Activated CD4-positive, alpha-beta memory T cell treated with anti-CD3 and anti-CD28 coated beads for 36 hours (primary cell): ENCODE data around the gene HDAC5. TPM values are rescaled to one million over a fixed set of nuclear protein-coding genes. Genes with fewer than 3 reads are reported as not detected.
"Not testable (repeated sequence)": the region's sequence is repeated elsewhere in the genome, so short reads cannot be mapped to it uniquely, and the experiment has no call there.

Source experiments
- CTCF ChIA-PET: fragments of 350-600 bp; sonication (Branson Sonifier 250); formaldehyde crosslinking; loops from one replicate; lab custom pipeline; 2021; ENCODE audit warnings: antibody characterized with exemption, inconsistent platforms; lab: Charles Lee
- POLR2A ChIA-PET: fragments of 350-600 bp; sonication (Branson Sonifier 250); formaldehyde crosslinking; loops from one replicate; lab custom pipeline; 2021; ENCODE audit warnings: antibody characterized with exemption; lab: Charles Lee
- DNase-seq: peaks from one replicate; pipeline ENCODE4 v3.0.0-alpha.2; 2020
- H3K27ac Mint-ChIP-seq: one replicate; pipeline ENCODE4 v1.8.0; 2021; ENCODE audit warnings: mixed read lengths
- H3K27me3 Mint-ChIP-seq: one replicate; pipeline ENCODE4 v1.8.0; 2021; ENCODE audit warnings: mixed read lengths
- H3K36me3 Mint-ChIP-seq: one replicate; pipeline ENCODE4 v1.8.0; 2021; ENCODE audit warnings: mixed read lengths
- H3K4me1 Mint-ChIP-seq: one replicate; pipeline ENCODE4 v1.8.0; 2021; ENCODE audit warnings: low read depth, mixed read lengths
- H3K4me3 Mint-ChIP-seq: one replicate; pipeline ENCODE4 v1.8.0; 2021; ENCODE audit warnings: mild to moderate bottlenecking, mixed read lengths
- H3K9me3 Mint-ChIP-seq: one replicate; pipeline ENCODE4 v1.8.0; 2021; ENCODE audit warnings: mixed read lengths
- intact Hi-C: fragments of 100-400 bp; cut with micrococcal nuclease; formaldehyde crosslinking; loops from one replicate; pipeline ENCODE4 v1.15.1; 2023
- total RNA-seq, 2 experiments: library from RNA; stranded (reverse); gene quantifications; one replicate each; pipeline ENCODE4 v1.2.3, GENCODE V29; 2021

The HDAC5 gene
- total RNA-seq, 2 experiments from 2014 or later, result 18.0 to 19.0 TPM

DNA sequence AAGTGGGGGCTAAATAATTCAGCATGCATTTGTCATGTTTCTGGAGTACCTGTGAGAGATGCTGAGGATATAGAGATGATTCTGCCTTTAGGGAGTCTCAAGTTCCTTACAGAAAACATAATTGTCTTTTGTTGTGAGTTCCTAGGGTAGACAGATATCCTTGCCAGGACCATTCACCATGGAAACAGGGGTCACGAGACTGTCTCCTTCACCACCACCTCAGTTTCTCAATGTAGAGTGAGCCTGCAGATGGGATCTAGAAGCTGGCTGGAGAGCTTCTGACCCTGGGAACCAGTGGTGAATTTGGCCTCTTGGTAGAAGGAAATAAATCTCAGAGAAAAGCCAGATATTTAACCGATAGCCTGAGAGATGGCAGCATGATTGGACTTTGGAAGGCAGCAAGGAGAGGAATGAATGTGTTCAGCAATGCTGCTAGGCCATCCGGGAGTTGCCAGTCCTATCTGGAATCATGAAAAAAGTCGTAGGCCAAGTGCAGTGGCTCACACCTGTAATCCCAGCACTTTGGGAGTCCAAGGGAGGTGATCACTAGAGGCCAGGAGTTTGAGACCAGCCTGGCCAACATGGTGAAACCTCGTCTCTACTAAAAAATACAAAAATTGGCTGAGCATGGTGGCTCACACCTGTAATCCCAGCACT, 7.4 kb upstream of the HDAC5 start:
- intact Hi-C loops, result no loop called here
- Mint-ChIP-seq H3K9me3 (no peaks in the 10 kb centered on the region), H3K36me3 (no peaks in the 10 kb centered on the region), H3K27me3 (no peaks in the 10 kb centered on the region), H3K4me1 (peaks cover 10% of the 10 kb centered on the region), H3K27ac (no peak overlapping the region), H3K4me3 (no peak overlapping the region)
- POLR2A ChIA-PET, result no interaction called here
- DNase-seq, result no peak
- CTCF ChIA-PET, result interaction anchor here (0.9 to 1.0 kb wide), 2 partner anchors 20 to 38 kb away, joined by 3 to 4 read pairs; no protein-coding TSS in a partner anchor

DNA sequence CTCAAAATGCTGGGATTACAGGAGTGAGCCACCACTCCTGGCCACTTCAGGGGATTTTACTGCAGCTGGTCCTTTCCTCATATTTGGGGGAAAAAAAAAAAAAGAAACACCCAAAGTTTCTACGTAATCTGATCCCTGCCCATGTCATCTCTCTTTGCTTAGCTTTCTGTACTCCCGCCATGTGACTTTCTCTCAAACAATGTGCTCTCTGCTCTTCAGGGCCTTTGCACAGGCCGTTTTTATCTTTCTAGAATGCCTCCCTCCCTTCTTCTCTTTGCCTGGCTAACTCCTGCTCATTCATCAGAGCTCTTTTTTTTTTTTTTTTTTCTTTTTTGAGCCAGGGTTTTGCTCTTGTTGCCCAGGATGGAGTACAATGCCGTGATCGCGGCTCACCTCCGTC, 4.9 kb upstream of the HDAC5 start:
- Mint-ChIP-seq H3K27me3 (no peaks in the 10 kb centered on the region), H3K27ac (no peak overlapping the region), H3K9me3 (no peaks in the 10 kb centered on the region), H3K4me3 (no peak overlapping the region), H3K4me1 (peaks cover 15% of the 10 kb centered on the region), H3K36me3 (no peaks in the 10 kb centered on the region)
- ChIA-PET POLR2A (interaction anchor here (0.6 kb wide), 1 partner anchor 60 kb away, joined by 3 read pairs; no protein-coding TSS in a partner anchor), CTCF (no interaction called here)
- DNase-seq, result no peak
- intact Hi-C loops, result no loop called here

- Mint-ChIP-seq H3K27ac (peak overlapping the region; percentile 92), H3K36me3 (no peaks in the 10 kb centered on the region), H3K4me3 (peak overlapping the region; percentile 86), H3K4me1 (peaks cover 25% of the 10 kb centered on the region), H3K27me3 (no peaks in the 10 kb centered on the region), H3K9me3 (no peaks in the 10 kb centered on the region)
- intact Hi-C loops, result loop anchor here (5.0 kb wide), 2 partner anchors 117 to 208 kb away; no protein-coding TSS in a partner anchor
- CTCF ChIA-PET, result interaction anchor here (0.7 to 2.4 kb wide), 21 partner anchors 8 to 226 kb away, joined by 3 to 10 read pairs (median 4); partner anchors contain the start of genes G6PC3, GRN and TMUB2
- DNase-seq, result no peak
- POLR2A ChIA-PET, result interaction anchor here (0.7 to 1.7 kb wide), 13 partner anchors 9 to 216 kb away, joined by 3 to 11 read pairs (median 4); partner anchors contain the start of genes G6PC3, LSM12, MPP2 and TMUB2
Observed at GRCh38 chr17:44124118-44124438, 637 bp upstream of the HDAC5 start.

DNA sequence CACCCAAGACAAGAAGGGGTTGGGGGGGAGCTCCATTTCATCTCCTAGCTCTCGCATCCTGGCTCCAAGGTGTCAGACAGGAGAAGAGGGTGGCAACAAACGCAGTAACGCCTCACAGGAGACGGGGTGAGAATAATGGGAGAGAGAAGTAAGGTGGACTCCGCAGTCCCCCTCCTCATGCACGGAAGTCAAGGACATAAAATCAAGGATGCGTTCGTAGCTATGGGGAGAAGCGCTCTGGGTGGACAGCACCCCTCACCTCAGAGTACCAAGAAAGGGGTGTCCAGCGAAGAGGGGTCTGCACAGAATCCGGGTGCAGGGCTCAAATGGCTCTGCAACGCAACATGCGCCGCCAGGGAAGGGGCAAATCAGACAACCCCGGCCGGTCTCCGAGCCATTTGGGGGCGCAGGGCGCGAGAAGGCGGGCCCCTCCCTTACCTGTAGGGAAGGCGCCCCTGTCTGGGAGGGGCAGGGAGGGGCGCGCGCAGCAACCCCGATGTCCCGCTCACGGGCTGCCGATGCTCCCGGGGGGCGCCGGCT, 555 bp downstream of the HDAC5 start:
- Mint-ChIP-seq H3K27ac (peak overlapping the region; percentile 42), H3K4me3 (peak overlapping the region; percentile 86), H3K9me3 (no peaks in the 10 kb centered on the region), H3K4me1 (peaks cover 25% of the 10 kb centered on the region), H3K36me3 (no peaks in the 10 kb centered on the region), H3K27me3 (no peaks in the 10 kb centered on the region)
- intact Hi-C loops, result loop anchor here (1.0 to 5.0 kb wide), 5 partner anchors 18 to 209 kb away; partner anchors contain the start of genes G6PC3, HROB and TMUB2
- ChIA-PET POLR2A (interaction anchor here (0.6 to 1.7 kb wide), 16 partner anchors 8 to 215 kb away, joined by 3 to 11 read pairs (median 4); partner anchors contain the start of genes G6PC3, LSM12, MPP2 and TMUB2), CTCF (interaction anchor here (0.6 to 2.4 kb wide), 30 partner anchors 8 to 1835 kb away, joined by 3 to 10 read pairs (median 4); partner anchors contain the start of genes G6PC3 and TMUB2)
- DNase-seq, result peak; percentile 32

DNA sequence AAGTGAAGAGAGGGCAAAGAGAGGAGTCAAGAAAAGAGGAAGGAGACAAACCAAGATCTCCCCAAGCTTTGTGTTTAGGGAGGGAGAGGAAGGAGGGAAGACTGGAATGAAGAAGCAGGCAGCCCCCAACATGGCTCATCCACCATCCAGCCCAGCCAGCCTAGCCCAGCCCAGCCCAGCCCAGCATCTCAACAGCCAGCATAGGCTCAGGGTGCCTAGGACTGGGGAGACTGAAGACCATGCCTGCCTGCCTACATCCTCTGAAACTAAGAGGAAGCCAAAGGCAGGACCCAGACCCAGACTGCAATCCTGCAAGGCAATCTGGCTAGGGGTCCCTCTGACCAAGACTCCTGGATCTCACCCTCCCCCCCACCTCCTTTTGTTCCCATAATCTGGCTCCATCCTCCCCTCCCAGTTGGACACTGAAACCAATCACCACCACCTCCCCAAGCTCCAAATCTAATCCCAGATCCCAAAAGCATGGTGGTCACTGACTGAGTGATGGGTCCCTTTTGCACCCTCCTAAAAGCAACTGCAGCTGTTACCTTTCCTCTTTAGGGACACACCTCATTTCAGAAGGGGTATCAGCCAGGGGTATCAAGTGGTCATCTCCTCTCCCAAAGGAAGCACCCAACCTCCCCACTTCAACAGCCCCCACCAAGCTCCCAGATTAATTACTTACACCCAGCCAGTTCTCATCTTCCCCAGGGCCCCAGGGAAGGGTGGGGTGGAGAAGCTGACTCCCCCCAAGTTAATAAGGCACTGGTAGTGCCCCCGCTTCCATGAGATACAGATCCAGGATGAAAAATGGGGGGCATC, 1.2 kb downstream of the HDAC5 start:
- Mint-ChIP-seq H3K36me3 (no peaks in the 10 kb centered on the region), H3K27me3 (no peaks in the 10 kb centered on the region), H3K4me1 (peaks cover 25% of the 10 kb centered on the region), H3K27ac (peak overlapping the region; percentile 42), H3K9me3 (no peaks in the 10 kb centered on the region), H3K4me3 (peak overlapping the region; percentile 86)
- POLR2A ChIA-PET, result interaction anchor here (0.9 to 1.7 kb wide), 4 partner anchors 10 to 64 kb away, joined by 3 to 8 read pairs (median 4); partner anchors contain the start of gene TMUB2
- DNase-seq, result no peak
- intact Hi-C loops, result loop anchor here (2.0 to 5.0 kb wide), 4 partner anchors 51 to 210 kb away; partner anchors contain the start of genes G6PC3 and TMUB2
- CTCF ChIA-PET, result interaction anchor here (0.6 to 2.4 kb wide), 9 partner anchors 16 to 1836 kb away, joined by 3 to 10 read pairs (median 4); no protein-coding TSS in a partner anchor

GRCh38 chr17:44120851-44121605, 2.4 kb downstream of the HDAC5 start:
- no peak for DNase-seq
- Mint-ChIP-seq H3K4me3 (no peak overlapping the region), H3K4me1 (peaks cover 25% of the 10 kb centered on the region), H3K9me3 (no peaks in the 10 kb centered on the region), H3K36me3 (no peaks in the 10 kb centered on the region), H3K27ac (no peak overlapping the region), H3K27me3 (no peaks in the 10 kb centered on the region)
- ChIA-PET POLR2A (no interaction called here), CTCF (interaction anchor here (1.4 kb wide), 1 partner anchor 47 kb away, joined by 4 read pairs; no protein-coding TSS in a partner anchor)
- intact Hi-C loops, result loop anchor here (5.0 kb wide), 2 partner anchors 114 to 211 kb away; no protein-coding TSS in a partner anchor

DNA sequence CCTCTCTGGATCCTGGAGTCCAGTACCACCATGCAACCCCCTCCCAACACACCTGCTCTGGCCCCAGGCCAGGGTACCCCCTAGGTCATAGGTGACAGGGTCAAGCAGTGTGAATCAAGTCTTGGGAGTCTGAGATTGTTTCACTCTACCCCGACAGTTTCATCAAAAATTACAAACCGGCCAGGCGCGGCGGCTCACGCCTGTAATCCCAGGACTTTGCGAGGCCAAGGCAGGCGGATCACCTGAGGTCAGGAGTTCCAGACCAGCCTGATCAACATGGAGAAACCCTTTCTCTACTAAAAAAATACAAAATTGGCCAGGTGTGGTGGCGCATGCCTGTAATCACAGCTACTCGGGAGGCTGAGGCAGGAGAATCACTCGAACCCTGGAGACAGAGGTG, 3.2 kb downstream of the HDAC5 start:
- CTCF ChIA-PET, H3K4me3 Mint-ChIP-seq, DNase-seq, H3K9me3 Mint-ChIP-seq, H3K27me3 Mint-ChIP-seq, H3K27ac Mint-ChIP-seq, H3K36me3 Mint-ChIP-seq: not testable (repeated sequence)
- peaks cover 25% of the 10 kb centered on the region for H3K4me1 Mint-ChIP-seq
- POLR2A ChIA-PET, result interaction anchor here (0.7 kb wide), 1 partner anchor 66 kb away, joined by 3 read pairs; no protein-coding TSS in a partner anchor
- intact Hi-C loops, result loop anchor here (5.0 kb wide), 2 partner anchors 113 to 212 kb away; no protein-coding TSS in a partner anchor

DNA sequence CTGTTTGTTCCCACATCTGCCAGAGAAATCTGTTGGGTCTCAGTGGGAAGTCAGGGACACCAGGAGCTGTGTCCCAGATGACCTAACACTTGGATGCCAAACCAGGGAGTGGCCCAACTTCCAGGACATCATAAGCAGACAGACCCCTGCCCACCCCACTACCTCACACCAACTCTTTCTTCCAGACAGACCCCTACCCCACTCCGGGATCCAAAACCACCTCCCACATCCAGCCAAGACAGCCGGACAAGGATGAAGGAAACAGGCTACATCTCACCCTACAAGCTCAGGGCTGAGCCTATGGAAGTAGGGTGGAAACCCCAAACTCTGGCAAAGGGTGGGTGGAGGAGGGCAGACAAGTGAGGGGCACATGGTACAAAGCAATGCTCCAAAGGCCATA, 3.6 kb downstream of the HDAC5 start:
- intact Hi-C loops, result loop anchor here (5.0 kb wide), 2 partner anchors 112 to 213 kb away; no protein-coding TSS in a partner anchor
- no peaks in the 10 kb centered on the region for H3K9me3 Mint-ChIP-seq
- ChIA-PET POLR2A (interaction anchor here (0.7 kb wide), 1 partner anchor 67 kb away, joined by 3 read pairs; no protein-coding TSS in a partner anchor), CTCF (no interaction called here)
- H3K4me3 Mint-ChIP-seq, result no peak overlapping the region
- peaks cover 25% of the 10 kb centered on the region for H3K4me1 Mint-ChIP-seq
- H3K27ac Mint-ChIP-seq, result no peak overlapping the region
- H3K27me3 Mint-ChIP-seq, result no peaks in the 10 kb centered on the region
- H3K36me3 Mint-ChIP-seq, result no peaks in the 10 kb centered on the region
- no peak for DNase-seq

DNA sequence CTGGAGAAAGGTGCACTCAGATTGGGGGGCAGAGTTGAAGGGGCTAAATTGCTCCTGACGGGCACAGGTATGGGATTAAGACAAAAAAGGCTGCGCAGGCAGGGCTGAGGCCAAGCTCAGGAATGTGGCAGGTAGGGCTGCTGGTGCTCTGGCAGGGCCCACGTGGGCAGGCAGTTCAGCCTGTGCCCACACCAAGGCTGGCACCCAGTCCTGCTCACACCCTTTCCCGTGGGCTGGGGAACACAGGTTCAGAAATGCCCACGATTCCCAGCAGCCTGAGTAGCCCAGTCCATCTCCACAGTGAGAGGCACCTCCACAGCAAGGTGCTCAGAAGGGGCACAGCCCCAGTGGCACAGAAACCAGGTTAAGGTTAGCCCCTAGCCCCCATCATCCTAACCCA, 4.4 kb downstream of the HDAC5 start:
- ChIA-PET POLR2A (no interaction called here), CTCF (no interaction called here)
- H3K4me3 Mint-ChIP-seq, result no peak overlapping the region
- intact Hi-C loops, result no loop called here
- H3K27ac Mint-ChIP-seq, result no peak overlapping the region
- H3K4me1 Mint-ChIP-seq, result peaks cover 22% of the 10 kb centered on the region
- no peaks in the 10 kb centered on the region for H3K27me3 Mint-ChIP-seq
- no peaks in the 10 kb centered on the region for H3K9me3 Mint-ChIP-seq
- DNase-seq, result no peak
- H3K36me3 Mint-ChIP-seq, result no peaks in the 10 kb centered on the region

- Mint-ChIP-seq H3K27me3 (no peaks in the 10 kb centered on the region), H3K4me1 (peaks cover 21% of the 10 kb centered on the region), H3K36me3 (no peaks in the 10 kb centered on the region), H3K27ac (no peak overlapping the region), H3K9me3 (no peaks in the 10 kb centered on the region), H3K4me3 (no peak overlapping the region)
- ChIA-PET POLR2A (interaction anchor here (0.5 kb wide), 1 partner anchor 49 kb away, joined by 4 read pairs; no protein-coding TSS in a partner anchor), CTCF (no interaction called here)
- no peak for DNase-seq
- intact Hi-C loops, result no loop called here
Observed at GRCh38 chr17:44118427-44119050, 4.9 kb downstream of the HDAC5 start.
